ENCODE data around the gene BIK. TPM values are rescaled to one million over a fixed set of nuclear protein-coding genes. Genes with fewer than 3 reads are reported as not detected.
A peak's percentile ranks its signal among the peaks of the same experiment; 100 is the strongest.
"Not testable (repeated sequence)": the region's sequence is repeated elsewhere in the genome, so short reads cannot be mapped to it uniquely, and the experiment has no call there.

BIK gene
- total RNA-seq, 3 donors from 2014 or later (not counting 1 experiment from before 2014, with no cell fraction given) = 0.28 to 1.2 TPM; not detected in 1

DNA sequence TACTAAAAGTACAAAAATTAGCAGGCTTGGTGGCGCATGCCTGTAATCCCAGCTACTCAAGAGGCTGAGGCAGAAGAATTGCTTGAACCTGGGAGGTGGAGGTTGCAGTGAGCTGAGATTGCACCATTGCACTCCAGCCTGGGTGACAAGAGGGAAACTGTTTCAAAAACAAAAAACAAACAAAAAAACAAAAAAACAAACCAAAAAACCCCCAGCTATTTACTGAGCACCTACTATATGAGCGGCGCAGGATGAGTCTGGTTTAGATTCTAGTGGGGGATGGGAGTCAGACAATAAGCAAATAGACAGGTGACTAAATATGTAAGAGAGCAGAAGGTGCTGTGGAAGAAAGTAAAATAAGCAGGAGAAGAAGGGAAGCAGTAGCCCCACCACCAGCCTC lies 5.6 kb upstream of the BIK start:
- DNase-seq; H3K4me1 ChIP-seq (ENCODE audit: control insufficient read depth, insufficient read depth, low read length); H3K4me1 Mint-ChIP-seq; H3K36me3 Mint-ChIP-seq; H3K27ac ChIP-seq (ENCODE audit: low read length); H3K9me3 ChIP-seq (ENCODE audit: control insufficient read depth, insufficient read depth, low read length); H3K9me3 Mint-ChIP-seq; intact Hi-C loops (cut with micrococcal nuclease); H3K27me3 ChIP-seq (ENCODE audit: control insufficient read depth, insufficient read depth, low read length); H3K4me3 ChIP-seq (ENCODE audit: low read length); H3K36me3 ChIP-seq (ENCODE audit: control insufficient read depth, insufficient read depth, low read length); H3K27ac Mint-ChIP-seq; ATAC-seq; H3K4me3 Mint-ChIP-seq: not testable (repeated sequence)
- WGBS (ENCODE audit: insufficient coverage) = 100% methylated on average over 3 of the region's 3 CpGs
- peaks cover 0 to 13% of the 10 kb centered on the region in 2 donors for H3K27me3 Mint-ChIP-seq (ENCODE audit: low read depth in 2 of 2)

- ATAC-seq (no peak), DNase-seq (no peak)
- peaks cover 7% of the 10 kb centered on the region for H3K4me1 ChIP-seq (ENCODE audit: control insufficient read depth, insufficient read depth, low read length)
- no peak for TF ChIP-seq CTCF (IDR thresholded peaks at IDR 0.05)
- no peak overlapping the region for H3K27ac ChIP-seq (ENCODE audit: low read length)
- peaks cover 3% of the 10 kb centered on the region for H3K27me3 ChIP-seq (ENCODE audit: control insufficient read depth, insufficient read depth, low read length)
- Mint-ChIP-seq H3K36me3 (no peaks in the 10 kb centered on the region), H3K27me3 (ENCODE audit: low read depth in 2 of 2) (peaks cover 0 to 19% of the 10 kb centered on the region in 2 donors), H3K27ac (no peak overlapping the region), H3K4me3 (no peak overlapping the region), H3K4me1 (peaks cover 0 to 10% of the 10 kb centered on the region in 2 donors), H3K9me3 (no peaks in the 10 kb centered on the region)
- WGBS (ENCODE audit: insufficient coverage) = 93% methylated on average over 8 of the region's 8 CpGs
- no peaks in the 10 kb centered on the region for H3K36me3 ChIP-seq (ENCODE audit: control insufficient read depth, insufficient read depth, low read length)
- no peak overlapping the region for H3K4me3 ChIP-seq (ENCODE audit: low read length)
- H3K9me3 ChIP-seq (ENCODE audit: control insufficient read depth, insufficient read depth, low read length) = no peaks in the 10 kb centered on the region
- intact Hi-C loops (cut with micrococcal nuclease) = no loop called here
These were observed 4.2 kb upstream of the BIK start for GRCh38 chr22:43106302-43106701.

DNA sequence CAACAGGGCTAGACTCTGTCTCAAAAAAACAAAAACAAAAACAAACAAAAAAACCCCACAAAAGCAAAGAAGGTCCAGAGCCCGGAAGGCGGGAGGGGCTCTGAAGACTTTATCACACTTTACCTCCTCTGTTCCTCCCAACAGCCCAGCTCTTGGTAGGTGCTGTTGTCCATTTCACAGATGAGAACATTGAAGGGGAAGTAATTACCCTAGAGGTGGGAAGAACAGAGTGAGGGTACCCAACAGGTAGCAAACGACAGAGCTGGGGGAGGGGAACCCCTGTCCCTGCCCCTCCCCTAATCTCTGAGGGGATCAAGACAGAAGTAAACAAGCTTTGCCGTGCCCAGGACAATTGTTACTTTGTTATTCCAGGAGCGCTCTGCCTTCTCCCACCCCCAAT lies 1.0 kb upstream of the BIK start:
- ATAC-seq (no peak), DNase-seq (no peak)
- Mint-ChIP-seq H3K9me3 (no peaks in the 10 kb centered on the region), H3K4me3 (peak overlapping the region; percentile 37), H3K27me3 (ENCODE audit: low read depth in 2 of 2) (peaks cover 0 to 27% of the 10 kb centered on the region in 2 donors), H3K27ac (no peak overlapping the region), H3K36me3 (no peaks in the 10 kb centered on the region), H3K4me1 (peaks cover 0 to 4% of the 10 kb centered on the region in 2 donors)
- no peaks in the 10 kb centered on the region for H3K9me3 ChIP-seq (ENCODE audit: control insufficient read depth, insufficient read depth, low read length)
- H3K4me1 ChIP-seq (ENCODE audit: control insufficient read depth, insufficient read depth, low read length) = peaks cover 13% of the 10 kb centered on the region
- H3K27me3 ChIP-seq (ENCODE audit: control insufficient read depth, insufficient read depth, low read length) = peaks cover 11% of the 10 kb centered on the region
- no peak overlapping the region for H3K4me3 ChIP-seq (ENCODE audit: low read length)
- TF ChIP-seq CTCF (IDR thresholded peaks at IDR 0.05) = no peak
- intact Hi-C loops (cut with micrococcal nuclease) = no loop called here
- no peaks in the 10 kb centered on the region for H3K36me3 ChIP-seq (ENCODE audit: control insufficient read depth, insufficient read depth, low read length)
- no peak overlapping the region for H3K27ac ChIP-seq (ENCODE audit: low read length)
- WGBS (ENCODE audit: insufficient coverage) = 76% methylated on average over 4 of the region's 5 CpGs

- ATAC-seq (no peak), DNase-seq (no peak)
- Histone ChIP-seq H3K9me3 (ENCODE audit: control insufficient read depth, insufficient read depth, low read length) (no peaks in the 10 kb centered on the region), H3K27me3 (ENCODE audit: control insufficient read depth, insufficient read depth, low read length) (peaks cover 11% of the 10 kb centered on the region), H3K36me3 (ENCODE audit: control insufficient read depth, insufficient read depth, low read length) (no peaks in the 10 kb centered on the region), H3K27ac (ENCODE audit: low read length) (no peak overlapping the region), H3K4me1 (ENCODE audit: control insufficient read depth, insufficient read depth, low read length) (peaks cover 15% of the 10 kb centered on the region), H3K4me3 (ENCODE audit: low read length) (no peak overlapping the region)
- Mint-ChIP-seq H3K9me3 (no peaks in the 10 kb centered on the region), H3K4me3 (peak overlapping the region; percentile 64), H3K27ac (no peak overlapping the region), H3K27me3 (ENCODE audit: low read depth in 2 of 2) (peaks cover 0 to 28% of the 10 kb centered on the region in 2 donors), H3K4me1 (peaks cover 0 to 4% of the 10 kb centered on the region in 2 donors), H3K36me3 (no peaks in the 10 kb centered on the region)
- intact Hi-C loops (cut with micrococcal nuclease) = no loop called here
- WGBS (ENCODE audit: insufficient coverage) = 9% methylated on average over 25 of the region's 32 CpGs
- no peak for TF ChIP-seq CTCF (IDR thresholded peaks at IDR 0.05)
These were observed 568 bp upstream of the BIK start for GRCh38 chr22:43109921-43110443.

Measured in natural killer cell (primary cell).